Panc1 (cell line): Measurements from ENCODE around the gene RCOR3. TPM values are rescaled to one million over a fixed set of nuclear protein-coding genes. Genes with fewer than 3 reads are reported as not detected.

Experiments
- ATAC-seq: fragments of 200-7000 bp; cut with Tn5 transposase; 2 replicates; pipeline ENCODE4 v1.9.1; 2020; ENCODE audit warnings: mild to moderate bottlenecking, moderate library complexity
- Bru-seq: library from RNA; stranded (reverse); fragments of 400-500 nt; gene quantifications from one replicate; lab custom pipeline; 2021; lab: Mats Ljungman, UMichigan
- BruChase-seq, 2 experiments: library from RNA; stranded (reverse); fragments of 400-500 nt; gene quantifications; one replicate each; lab custom pipeline; 2021; lab: Mats Ljungman, UMichigan
- BruUV-seq: library from RNA; stranded (reverse); fragments of 400-500 nt; replicated peaks from 2 replicates; lab custom pipeline; 2021; lab: Mats Ljungman, UMichigan
- CTCF ChIA-PET: fragments of 300-600 bp; sonication (Branson Sonifier 250); formaldehyde crosslinking; loops from one replicate; lab custom pipeline; 2022; ENCODE audit warnings: antibody characterized with exemption; lab: Charles Lee
- POLR2A ChIA-PET: fragments of 300-600 bp; sonication (Branson Sonifier 250); formaldehyde crosslinking; loops from one replicate; lab custom pipeline; 2022; ENCODE audit warnings: antibody characterized with exemption; lab: Charles Lee
- DNase-seq: peaks from one replicate; pipeline ENCODE4 v3.0.0-alpha.2; 2010; ENCODE audit warnings: low read depth, low spot score
- H3K27ac ChIP-seq: 2 replicates; pipeline ENCODE4 v1.5.1; 2011; ENCODE audit warnings: mild to moderate bottlenecking, low read length, inconsistent platforms
- H3K27me3 ChIP-seq: fragments of 200-500 bp; sonication (Bioruptor generic); 2 replicates; pipeline ENCODE4 v1.6.0; 2014; ENCODE audit warnings: low read length, inconsistent platforms; ENCODE audit not compliant: control insufficient read depth, insufficient read depth
- H3K36me3 ChIP-seq: fragments of 200-500 bp; sonication (Bioruptor generic); 2 replicates; pipeline ENCODE4 v1.5.1; 2014; ENCODE audit warnings: inconsistent platforms, mild to moderate bottlenecking, low read length, moderate library complexity; ENCODE audit not compliant: control insufficient read depth, insufficient read depth
- H3K4me1 ChIP-seq: 2 replicates; pipeline ENCODE4 v1.5.1; 2011; ENCODE audit warnings: inconsistent platforms, mild to moderate bottlenecking, low read length, moderate library complexity; ENCODE audit not compliant: control insufficient read depth, insufficient read depth
- H3K4me3 ChIP-seq, 2 experiments: 2 replicates each; pipeline ENCODE4 v1.5.1; 2011 to 2012; ENCODE audit warnings: low read depth in 2 of 2, low read length in 2 of 2, mild to moderate bottlenecking in 2 of 2, inconsistent platforms in 1 of 2, moderate library complexity in 1 of 2
- H3K9me3 ChIP-seq: fragments of 200-500 bp; sonication (Bioruptor generic); 2 replicates; pipeline ENCODE4 v1.5.1; 2014; ENCODE audit warnings: low read depth, mild to moderate bottlenecking, inconsistent platforms, low read length, moderate library complexity; ENCODE audit not compliant: control insufficient read depth, insufficient read depth
- POLR2AphosphoS5 ChIP-seq: IDR thresholded peaks from 2 replicates; pipeline ENCODE4 v1.6.1; 2012; ENCODE audit warnings: mild to moderate bottlenecking, low read depth, low read length, moderate library complexity
- REST ChIP-seq, 2 experiments: IDR thresholded peaks; 2 replicates each; pipeline ENCODE4 v1.6.1; 2011 to 2012; ENCODE audit warnings: low read depth in 2 of 2, control low read depth in 1 of 2, low read length in 1 of 2, mild to moderate bottlenecking in 1 of 2, moderate library complexity in 1 of 2; ENCODE audit not compliant: insufficient read depth in 1 of 2
- SIN3A ChIP-seq: IDR thresholded peaks from 2 replicates; pipeline ENCODE4 v1.6.1; 2012; ENCODE audit warnings: low read depth, mild to moderate bottlenecking, low read length, moderate library complexity, borderline replicate concordance; ENCODE audit not compliant: insufficient read depth
- TCF7L2 ChIP-seq: IDR thresholded peaks from 2 replicates; pipeline ENCODE4 v1.6.1; 2011; ENCODE audit warnings: mild to moderate bottlenecking, low read depth, low read length, inconsistent platforms
- in situ Hi-C: cut with HindIII; loops from 2 replicates; pipeline ENCODE4 v1.10.0; 2016; ENCODE audit warnings: low sequenced_read_pairs, low pct_unique_long_range_greater_than_20kb
- intact Hi-C: fragments of 100-400 bp; cut with micrococcal nuclease; formaldehyde crosslinking; loops from one replicate; pipeline ENCODE4 v1.10.0; 2022; ENCODE audit not compliant: unreplicated experiment
- long read RNA-seq: library from polyadenylated mRNA; unstranded; transcript quantifications from one replicate; pipeline ENCODE4 v2.0.0, GENCODE V29; 2021; ENCODE audit not compliant: unreplicated experiment
- polyA plus RNA-seq: library from polyadenylated mRNA; unstranded; fragments of >200 nt; gene quantifications from one replicate; pipeline ENCODE4 v1.2.1, GENCODE V29; 2012; ENCODE audit warnings: missing spikeins; ENCODE audit not compliant: insufficient read length
- total RNA-seq: library from RNA; stranded (reverse); gene quantifications from one replicate; pipeline ENCODE4 v1.2.1, GENCODE V29; 2021; ENCODE audit not compliant: unreplicated experiment
- TF ChIP-seq, protein P1 (sequence below): fragments of 450-650 bp; IDR thresholded peaks from 2 replicates; pipeline ENCODE4 v1.5.1; 2017; ENCODE audit warnings: mild to moderate bottlenecking

The RCOR3 gene
- total RNA-seq: 40.4 TPM
- polyA plus RNA-seq: 21.2 TPM
- Bru-seq, nascent RNA: percentile 92 among the genes with signal in this experiment
- BruChase-seq, experiment 1, labeled RNA remaining after a 2-hour chase: percentile 86 among the genes with signal in this experiment
- percentile 77 among the genes with signal in this experiment for BruChase-seq, experiment 2, labeled RNA remaining after a 6-hour chase
- long read RNA-seq, partial matches to known transcripts: 9 of 47 reads
- long read RNA-seq, other reads (novel, unspliced or antisense): 28 of 47 reads

DNA sequence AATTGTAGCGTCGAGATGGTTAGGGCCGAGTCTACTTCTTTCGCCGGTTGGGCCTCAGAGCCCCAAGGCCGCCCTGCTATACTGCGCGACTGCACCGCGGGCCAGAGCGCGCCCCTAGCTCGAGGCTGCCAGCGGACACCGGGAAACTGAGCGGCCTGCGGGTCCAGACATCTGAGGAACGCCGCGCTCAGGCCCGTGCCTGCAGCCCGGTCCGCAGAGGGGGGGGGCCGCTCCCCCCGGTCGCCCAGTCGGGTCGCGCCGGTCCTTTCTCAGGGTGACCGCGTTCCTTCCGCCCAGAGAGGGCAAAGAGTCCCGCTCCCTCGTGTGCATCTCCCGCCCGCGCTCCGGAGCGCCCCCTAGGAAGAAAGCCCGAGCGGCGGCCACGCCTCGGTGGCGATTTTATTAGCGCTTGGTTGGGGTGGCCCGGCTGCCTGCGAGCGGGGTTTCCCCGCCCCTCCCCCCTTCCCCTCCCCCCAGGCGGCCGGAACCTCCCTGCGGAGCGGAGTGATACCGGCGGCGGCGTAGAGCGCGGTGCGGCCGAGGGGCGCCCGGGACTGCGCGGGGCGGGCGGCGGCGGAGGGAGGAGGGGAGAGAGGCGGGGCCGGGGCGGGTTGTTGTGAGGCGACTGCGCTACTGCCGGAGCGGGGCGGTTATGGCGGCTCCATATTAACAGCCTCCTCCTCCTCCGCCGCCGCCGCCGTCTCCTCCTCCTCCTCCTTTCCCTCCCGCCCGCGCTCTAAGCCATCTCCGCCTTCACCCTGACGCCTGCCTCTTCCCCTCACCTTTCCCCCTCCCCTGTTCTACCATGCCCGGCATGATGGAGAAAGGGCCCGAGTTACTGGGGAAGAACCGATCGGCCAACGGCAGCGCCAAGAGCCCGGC is at the start of gene RCOR3:
TSS of gene RCOR3 (plus strand) at position 611 of the 882 bp plus-strand sequence. CDS start at position 806, 195 bp downstream.
- H3K4me3 ChIP-seq: peak within 1 kb of the TSS; percentile 87 to 95
- BruUV-seq: no TSS peak
- ChIA-PET POLR2A (no interaction called here), CTCF (interaction anchor here (0.7 kb wide), 2 partner anchors 10 to 450 kb away, joined by 3 read pairs; no protein-coding TSS in a partner anchor)
- ATAC-seq (peak; percentile 91), DNase-seq (peak; percentile 62)
- in situ Hi-C loops (no loop called here), intact Hi-C loops (no loop called here)
- no peaks in the 10 kb centered on the region for H3K27me3 ChIP-seq
- H3K36me3 ChIP-seq: peaks cover 6% of the 10 kb centered on the region
- H3K4me1 ChIP-seq: peaks cover 11% of the 10 kb centered on the region
- 0 out of 2 replicates have a peak, but pooled peaks have one; percentile 49 for TF ChIP-seq SIN3A
- peak; percentile 69 for TF ChIP-seq POLR2AphosphoS5
- TF ChIP-seq, protein P1, sequence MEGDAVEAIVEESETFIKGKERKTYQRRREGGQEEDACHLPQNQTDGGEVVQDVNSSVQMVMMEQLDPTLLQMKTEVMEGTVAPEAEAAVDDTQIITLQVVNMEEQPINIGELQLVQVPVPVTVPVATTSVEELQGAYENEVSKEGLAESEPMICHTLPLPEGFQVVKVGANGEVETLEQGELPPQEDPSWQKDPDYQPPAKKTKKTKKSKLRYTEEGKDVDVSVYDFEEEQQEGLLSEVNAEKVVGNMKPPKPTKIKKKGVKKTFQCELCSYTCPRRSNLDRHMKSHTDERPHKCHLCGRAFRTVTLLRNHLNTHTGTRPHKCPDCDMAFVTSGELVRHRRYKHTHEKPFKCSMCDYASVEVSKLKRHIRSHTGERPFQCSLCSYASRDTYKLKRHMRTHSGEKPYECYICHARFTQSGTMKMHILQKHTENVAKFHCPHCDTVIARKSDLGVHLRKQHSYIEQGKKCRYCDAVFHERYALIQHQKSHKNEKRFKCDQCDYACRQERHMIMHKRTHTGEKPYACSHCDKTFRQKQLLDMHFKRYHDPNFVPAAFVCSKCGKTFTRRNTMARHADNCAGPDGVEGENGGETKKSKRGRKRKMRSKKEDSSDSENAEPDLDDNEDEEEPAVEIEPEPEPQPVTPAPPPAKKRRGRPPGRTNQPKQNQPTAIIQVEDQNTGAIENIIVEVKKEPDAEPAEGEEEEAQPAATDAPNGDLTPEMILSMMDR: peak; percentile 85
- 0 out of 4 replicates have a peak, but pooled peaks of 1 of the 2 experiments have one; percentile 23 for TF ChIP-seq REST (IDR thresholded peaks at IDR 0.05; ENCODE audit: insufficient read depth in 1 of 2, low read depth in 2 of 2, low read length in 1 of 2)
- TF ChIP-seq TCF7L2: peak; percentile 95
- no peaks in the 10 kb centered on the region for H3K9me3 ChIP-seq
- H3K27ac ChIP-seq: peak within 1 kb of the TSS; percentile 97

- H3K27ac ChIP-seq: no peak overlapping the region
- in situ Hi-C loops (no loop called here), intact Hi-C loops (no loop called here)
- ChIA-PET POLR2A (no interaction called here), CTCF (interaction anchor here (0.6 kb wide), 1 partner anchor 341 kb away, joined by 5 read pairs; no protein-coding TSS in a partner anchor)
- H3K36me3 ChIP-seq: no peaks in the 10 kb centered on the region
- H3K27me3 ChIP-seq: no peaks in the 10 kb centered on the region
- no peak for DNase-seq
- no TSS peak for BruUV-seq
- no peak overlapping the region for H3K4me3 ChIP-seq
- no peaks in the 10 kb centered on the region; the same call in 1 of the 2 replicates for H3K9me3 ChIP-seq
- no peak for TF ChIP-seq REST (IDR thresholded peaks at IDR 0.05; ENCODE audit: insufficient read depth in 1 of 2, low read depth in 2 of 2, low read length in 1 of 2)
- TF ChIP-seq, protein P1: no peak
- TF ChIP-seq POLR2AphosphoS5: no peak
- no peak for TF ChIP-seq TCF7L2
- no peak for TF ChIP-seq SIN3A
- ATAC-seq: no peak
- H3K4me1 ChIP-seq: no peaks in the 10 kb centered on the region
Observed at GRCh38 chr1:211210052-211210451, 49.1 kb upstream of the RCOR3 start.
